GM19238 (cell line): Measurements from ENCODE around the gene LOC128125822.

Source experiments
- DNase-seq: peaks from one replicate; pipeline ENCODE4 v3.0.0; 2011; ENCODE audit warnings: low spot score; ENCODE audit not compliant: insufficient read length

LOC128125822 gene

DNA sequence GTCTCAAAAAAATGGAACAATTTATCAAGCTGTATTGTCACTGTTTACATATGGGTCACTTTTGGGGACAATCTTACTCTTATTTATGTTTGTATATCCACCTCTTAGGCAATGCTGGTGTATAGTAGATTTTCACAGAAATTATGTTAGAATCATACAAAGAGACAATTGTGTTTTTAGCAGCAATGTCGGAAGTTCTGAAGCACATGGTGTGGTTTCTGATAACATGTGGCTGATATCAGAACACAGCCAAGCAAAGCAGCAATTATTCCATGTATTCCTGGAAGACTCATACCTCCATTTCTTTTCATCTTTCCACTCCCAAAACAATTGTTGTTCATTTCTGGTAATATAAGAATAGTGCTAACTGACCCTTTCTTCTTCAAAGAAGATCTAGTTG lies 17.5 kb upstream of the LOC128125822 start:
- DNase-seq = no peak

DNA sequence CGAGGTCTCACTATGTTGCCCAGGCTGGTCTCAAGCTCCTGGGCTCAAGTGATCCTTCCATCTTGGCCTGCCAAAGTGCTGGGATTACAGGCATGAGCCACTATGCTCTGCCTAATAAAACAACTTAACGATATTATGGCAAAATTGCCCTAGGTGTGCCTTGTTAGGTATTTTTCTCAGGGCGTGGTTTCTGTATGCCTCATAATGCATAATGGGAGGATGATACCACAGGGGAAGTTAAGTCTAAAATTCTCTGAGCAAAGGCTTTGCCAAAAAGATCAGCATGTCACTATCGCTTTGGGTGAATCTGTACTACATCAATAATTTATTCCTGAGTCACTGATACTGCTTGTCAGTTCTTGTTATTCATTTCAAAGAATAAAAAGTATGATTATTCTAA lies 15.9 kb upstream of the LOC128125822 start:
- no peak for DNase-seq

DNA sequence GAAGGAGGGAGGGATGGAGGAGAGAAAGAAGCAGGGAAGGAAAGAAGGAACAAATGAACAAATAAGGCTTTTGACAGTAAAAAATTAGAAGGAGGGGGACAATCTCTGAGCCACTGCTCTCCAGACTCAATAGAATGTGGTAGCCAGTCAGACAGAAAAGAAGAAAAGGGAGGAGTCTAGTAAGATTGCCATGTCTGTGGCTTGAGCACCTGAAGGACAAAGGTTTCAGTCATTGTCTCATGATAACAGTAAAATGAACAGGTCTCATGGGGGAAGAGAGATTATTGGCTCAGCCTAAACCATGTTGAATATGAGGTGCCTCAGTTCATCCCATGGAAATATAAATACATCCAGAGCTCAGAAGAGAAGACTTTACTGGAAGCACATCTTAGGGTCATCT lies 14.0 kb upstream of the LOC128125822 start:
- no peak for DNase-seq

DNA sequence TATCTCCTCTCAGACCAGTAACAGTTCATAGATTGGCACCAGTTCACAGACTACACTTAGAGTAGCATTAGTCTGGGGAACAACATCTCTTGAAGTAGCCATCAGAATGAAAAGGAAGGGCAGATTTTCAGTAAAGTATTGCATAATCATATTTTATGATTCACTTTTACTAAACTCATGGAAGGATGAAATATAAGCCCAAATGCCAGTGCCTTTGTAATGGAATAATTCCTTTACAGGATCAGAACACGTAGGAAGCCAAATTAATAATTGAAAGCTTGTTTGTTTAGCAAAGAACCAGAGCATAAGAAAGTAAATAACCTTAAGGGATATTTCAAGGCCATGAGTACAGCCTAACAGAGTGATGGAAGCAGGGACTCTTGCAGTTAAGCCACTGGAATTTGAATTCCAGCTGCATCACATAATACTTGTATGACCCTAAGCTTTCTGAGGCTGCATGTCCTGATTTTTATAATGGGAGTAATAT lies 11.4 kb upstream of the LOC128125822 start:
- DNase-seq = no peak

DNA sequence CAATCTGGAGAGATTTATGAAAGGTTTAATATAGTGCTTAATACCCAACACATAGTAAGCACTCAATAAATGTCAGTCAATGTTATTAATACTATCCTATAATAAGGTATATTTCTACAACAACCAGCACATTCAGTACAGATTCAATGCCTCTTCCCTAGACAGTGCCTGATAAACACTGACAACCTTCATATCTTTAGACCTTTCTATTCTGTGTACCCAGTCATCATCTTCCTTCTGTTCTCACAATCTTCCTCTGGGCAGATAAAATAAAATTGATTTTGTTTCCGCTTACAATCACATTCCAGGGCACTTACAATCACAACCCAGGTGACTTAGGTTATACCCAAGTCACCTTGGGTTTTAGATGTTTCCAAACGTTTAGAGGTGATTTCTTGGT lies 11.0 kb upstream of the LOC128125822 start:
- DNase-seq = no peak

DNA sequence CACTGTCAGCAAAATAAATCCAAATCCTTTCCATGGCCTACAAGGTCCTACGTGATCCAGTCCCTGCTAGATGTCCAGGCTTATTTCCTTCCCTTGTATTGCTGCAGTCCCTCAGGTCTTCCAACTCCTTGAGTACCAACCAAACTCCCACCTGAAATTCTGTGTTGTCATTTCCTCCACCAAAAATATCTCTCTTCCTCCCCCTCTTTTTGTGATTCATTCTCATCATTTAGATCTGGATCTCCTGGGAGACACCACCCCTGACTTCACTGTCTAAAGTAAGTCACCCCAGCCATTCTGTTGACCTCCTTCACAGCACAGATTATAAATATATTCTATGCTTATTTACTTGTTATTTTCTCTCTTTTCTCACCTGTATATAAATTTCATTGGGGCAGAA lies 9.0 kb upstream of the LOC128125822 start:
- no peak for DNase-seq

DNA sequence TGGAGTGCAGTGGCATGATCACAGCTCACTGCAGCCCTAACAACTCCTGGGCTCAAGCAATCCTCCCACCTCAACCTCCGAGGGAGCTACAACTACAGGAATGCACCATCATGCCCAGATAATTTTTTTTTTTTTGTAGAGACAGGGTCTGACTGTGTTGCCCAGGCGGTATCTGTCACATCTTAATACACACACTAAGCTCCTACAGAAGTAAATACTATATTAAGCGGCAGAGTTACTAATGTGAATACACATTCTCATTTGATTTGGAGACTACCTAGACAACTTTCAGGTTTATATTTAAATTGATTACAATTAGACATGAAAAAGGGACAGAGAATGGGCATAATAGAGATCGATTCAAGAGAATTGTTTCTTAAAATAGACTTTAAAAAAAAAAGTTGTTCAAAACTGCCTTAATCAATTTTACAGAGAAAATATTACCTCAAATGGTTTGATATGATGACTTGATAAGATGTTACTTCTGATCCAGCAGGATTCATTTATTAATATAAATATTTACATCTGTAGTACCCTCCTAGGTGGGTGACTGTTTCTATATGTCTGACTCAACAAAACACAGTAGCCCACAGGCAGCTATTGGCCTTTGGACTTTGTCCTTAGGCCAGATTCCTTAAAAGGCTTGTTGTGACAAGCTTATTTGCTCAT lies 7.1 kb upstream of the LOC128125822 start:
- DNase-seq = no peak

DNA sequence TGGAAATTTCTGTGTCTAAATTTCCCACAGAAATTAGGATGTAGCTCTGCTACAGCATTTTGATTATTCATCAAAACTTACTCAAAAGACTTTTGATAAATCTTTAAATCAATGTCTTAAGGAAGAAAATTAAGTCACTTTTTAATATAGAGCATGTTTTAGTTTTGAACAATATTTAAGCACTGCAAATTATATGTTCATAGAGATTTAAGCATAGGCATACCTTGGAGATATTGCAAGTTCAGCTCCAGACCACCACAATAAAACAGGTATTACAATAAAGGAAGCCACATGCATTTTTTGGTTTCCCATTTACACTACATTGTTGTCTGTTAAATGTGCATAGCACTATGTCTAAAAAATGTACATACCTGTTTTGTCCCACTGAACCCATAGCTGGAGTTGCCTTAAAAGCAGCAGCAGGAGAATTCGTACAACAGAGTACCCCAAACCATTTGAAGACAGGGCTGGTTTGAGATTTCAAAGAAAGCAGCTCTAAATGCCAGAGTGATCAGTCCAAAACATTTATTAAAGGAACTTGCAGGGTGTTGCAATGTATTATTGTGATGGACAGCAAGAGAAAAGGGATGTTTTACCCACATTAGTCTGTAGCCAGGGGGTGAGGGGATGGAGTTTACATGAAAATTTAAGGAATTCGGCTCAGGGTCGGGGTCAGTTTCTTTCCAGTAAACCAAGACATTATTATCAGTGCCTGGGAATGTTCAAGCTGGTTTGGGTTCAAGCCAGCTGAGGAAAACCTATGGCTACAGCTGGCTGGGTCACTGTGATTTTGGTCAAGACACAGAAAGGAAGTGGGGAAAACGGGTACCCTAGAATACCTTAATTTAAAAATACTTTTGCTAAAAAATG lies 6.3 kb upstream of the LOC128125822 start:
- no peak for DNase-seq

DNA sequence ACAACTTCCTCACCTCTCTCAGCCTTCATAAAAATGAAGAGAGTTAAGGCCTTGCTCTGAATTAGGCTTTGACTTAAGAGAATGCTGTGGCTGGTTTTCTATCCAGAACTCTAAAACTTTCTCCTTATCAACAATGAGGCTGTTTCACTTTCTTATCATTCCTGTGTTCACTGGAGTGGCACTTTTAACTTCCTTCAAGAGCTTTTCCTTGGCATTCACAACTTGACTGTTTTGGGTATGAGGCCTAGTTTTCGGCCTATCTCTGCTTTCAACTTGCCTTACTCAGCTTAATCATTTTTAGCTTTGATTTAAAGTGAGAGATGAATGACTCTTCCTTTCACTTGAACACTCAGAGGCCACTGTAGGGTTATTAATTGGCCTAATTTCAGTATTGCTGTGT lies 4.3 kb upstream of the LOC128125822 start:
- no peak for DNase-seq

DNA sequence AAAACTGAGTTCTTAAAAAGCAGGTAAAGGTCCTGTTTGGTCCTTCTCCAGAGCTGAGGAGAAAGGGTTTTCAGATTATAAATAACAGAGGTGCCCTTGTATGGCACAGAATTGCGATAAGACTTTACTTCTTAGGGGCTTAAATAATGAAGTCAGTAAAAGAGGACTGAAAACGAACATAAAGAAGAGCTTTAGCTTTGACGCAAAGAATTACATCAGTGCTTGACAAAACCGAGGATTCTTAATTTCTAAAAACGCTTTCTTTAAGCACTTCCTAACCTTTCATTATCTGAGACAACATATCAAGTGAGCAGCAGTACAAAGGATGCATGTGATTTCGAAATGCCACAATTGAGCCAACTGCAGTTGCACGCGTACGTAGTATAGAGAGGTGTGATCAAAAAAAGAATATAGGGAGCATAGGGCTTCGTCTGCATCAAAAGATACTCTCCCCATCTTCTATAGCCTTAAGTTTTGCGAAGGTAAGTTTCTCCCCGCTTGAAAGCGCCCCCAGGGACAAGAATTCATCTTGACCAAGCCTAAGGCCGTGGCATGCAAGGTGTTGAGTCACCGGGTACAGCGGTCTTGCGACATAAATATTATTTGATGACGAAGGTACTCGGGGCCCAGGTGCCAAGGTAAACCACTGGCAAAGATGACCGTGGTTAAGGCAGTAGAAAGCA lies 778 bp upstream of the LOC128125822 start:
- DNase-seq = no peak

DNA sequence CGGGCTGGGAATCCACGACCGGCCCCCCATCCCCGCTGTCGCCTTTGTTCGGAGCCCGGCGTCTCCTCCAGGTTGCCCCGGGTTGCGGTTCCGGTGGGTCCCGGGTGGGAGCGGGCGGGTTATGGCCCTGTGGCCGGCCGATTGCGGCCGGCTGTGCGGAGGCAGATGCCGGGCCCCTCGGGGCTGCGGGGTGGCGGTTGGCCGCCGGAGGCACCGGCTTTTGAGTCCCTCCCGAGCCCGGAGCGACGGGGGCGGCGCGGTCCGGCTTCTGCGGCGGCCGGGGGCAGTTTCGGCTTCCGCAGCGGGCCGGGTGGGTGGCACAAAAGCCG lies 431 bp downstream of the LOC128125822 start:
- DNase-seq = peak; percentile 3

DNA sequence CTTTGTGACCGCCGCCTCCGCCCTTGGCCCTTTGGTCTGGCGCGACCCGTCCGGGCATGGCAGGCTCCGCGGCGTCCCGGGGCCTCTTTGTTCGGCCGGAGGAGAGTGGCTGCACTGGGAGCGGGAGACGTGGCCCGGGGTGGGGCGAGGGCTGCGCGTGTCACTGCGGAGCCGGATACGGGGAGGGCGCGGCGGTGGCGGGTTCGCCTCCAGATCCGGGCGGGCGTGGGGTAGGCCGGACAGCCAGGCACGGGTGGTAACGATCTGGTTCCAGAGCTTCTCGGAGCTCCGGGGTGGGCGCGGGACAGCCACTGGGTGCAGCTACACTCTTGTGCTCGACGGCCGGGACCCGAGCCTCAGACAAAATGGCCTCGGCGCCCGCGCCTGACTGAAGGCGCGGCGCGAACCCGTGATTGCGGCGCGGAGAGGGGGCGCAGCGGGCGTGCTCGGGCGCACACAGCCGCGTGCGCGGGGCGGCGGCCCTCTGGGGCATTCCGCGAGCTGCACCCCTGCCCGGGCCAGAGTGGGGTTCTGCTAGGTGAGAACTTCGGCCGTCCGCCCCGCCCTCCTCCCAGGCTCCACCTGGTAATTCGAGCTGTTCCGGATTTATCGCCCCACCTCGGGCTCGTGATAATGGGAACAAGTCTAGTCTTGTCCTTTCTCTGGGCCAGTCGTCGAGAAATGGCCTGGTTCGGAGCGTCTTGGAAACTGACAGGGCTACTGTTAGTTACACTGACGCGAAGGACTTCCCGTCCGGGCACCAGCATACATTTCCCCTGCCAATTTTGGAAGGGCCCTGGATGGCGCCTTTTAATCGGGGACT lies 1.0 kb downstream of the LOC128125822 start:
- peak; percentile 24 for DNase-seq

DNA sequence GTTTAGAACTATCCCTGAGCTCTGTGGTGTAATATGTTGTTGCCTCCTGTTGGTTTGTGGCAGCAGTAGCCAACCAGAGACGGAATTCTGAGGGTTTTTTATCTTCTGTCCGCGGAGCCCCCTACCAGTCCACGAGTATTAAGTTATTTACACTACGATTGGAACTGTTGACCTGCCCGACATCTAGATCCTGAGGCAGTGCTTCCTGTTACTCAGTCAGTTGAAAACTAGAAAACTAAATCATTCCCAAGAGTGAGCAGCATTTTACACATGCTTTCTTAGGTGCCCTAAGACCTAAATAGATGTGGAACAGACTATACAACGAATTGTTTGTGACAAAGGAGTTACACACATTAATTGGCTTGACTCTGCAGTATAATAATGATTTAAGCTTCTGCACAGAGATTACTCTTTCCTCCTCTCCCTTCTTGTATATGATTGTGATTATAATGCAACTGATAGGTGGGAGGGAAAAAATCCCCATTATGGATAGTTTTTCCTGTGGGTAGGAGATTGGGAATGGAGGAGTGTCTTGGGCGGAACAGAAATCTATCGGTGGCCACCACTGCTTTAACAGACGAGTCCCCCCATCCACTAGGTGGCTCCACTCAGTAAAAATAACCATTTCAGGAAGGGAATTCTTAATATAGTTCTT lies 1.7 kb downstream of the LOC128125822 start:
- DNase-seq = no peak

DNA sequence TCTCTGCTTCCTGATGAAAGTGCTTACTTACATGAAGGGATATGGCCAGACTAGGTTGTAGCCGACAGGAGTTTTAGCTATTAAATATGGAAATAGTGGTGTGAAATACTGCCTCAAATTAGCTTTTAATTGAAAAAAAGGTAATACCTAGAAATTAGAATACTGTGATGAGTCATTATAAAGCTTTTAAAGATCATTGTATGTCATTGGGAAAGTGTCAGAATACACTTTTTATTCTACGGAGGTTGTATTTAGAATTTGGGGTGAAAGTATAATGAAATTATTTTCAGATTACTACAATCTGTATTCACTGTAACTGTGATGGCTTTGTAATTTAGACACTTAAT lies 2.2 kb downstream of the LOC128125822 start:
- no peak for DNase-seq

DNA sequence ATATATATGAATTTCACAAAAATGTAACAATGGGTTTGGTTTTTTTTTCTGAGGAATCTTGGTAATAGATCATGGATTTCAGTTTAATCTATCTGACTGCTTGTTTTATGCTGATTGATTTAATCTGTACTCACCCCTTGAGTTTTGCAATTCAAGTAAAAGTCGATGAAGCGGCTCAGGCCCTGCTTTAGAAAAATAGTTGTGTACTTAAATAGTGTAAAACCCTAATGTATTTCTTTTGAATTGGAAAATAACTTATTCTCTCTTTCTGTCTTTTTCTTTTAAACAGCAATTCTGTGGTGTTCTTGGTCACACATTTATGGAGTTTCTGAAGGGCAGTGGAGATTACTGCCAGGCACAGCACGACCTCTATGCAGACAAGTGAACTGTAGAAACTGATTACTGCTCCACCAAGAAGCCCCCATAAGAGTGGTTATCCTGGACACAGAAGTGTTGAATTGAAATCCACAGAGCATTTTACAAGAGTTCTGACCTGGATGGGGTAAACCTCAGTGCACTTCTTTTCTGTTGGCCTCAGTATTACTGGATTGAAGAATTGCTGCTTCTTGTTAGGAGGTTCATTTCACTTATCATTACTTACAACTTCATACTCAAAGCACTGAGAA lies 4.0 kb downstream of the LOC128125822 start:
- no peak for DNase-seq

DNA sequence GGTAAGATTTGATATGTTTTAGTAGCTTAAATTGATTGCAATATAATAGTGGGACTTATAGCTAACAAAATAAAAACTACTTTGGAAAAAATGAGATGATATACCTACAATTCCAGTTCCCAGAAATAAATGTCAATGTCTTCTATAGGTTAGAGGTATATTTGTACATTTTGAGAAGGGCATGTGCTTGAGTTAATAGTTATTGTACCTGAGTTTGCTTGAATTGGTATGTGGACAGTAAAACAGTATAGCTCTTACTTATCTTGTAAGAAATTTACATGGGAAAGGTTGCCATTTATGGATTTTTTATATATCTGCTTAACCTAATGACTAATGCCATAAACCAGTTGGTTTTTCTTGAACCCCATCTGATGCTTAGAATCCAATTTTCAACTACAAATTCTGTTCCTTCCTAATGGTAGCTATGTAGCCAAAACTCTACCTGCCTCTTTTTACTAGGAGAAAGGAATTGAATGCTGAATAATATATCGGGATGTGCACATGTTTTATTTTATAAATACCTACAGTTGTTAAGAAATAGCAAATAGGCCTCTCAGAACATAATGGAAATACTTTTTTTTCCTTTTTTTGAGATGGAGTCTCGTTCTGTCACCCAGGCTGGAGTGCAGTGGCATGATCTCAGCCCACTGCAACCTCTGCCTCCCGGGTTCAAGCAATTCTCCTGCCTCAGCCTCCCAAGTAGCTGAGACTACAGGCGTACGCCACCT lies 4.9 kb downstream of the LOC128125822 start:
- DNase-seq = no peak

DNA sequence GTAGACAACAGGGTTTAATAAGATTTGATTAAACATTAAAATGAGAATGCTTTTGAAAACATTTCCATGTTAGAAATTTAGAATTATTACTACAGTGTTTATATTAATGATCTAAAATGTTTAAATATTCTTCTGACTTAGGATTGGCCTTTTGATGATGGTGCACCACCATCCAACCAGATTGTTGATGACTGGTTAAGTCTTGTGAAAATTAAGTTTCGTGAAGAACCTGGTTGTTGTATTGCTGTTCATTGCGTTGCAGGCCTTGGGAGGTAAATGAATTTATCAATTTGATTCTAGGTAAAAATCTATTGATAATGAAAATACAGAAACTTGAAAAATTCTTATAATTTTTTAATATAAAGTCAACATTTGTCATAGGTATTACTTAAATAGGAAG lies 6.5 kb downstream of the LOC128125822 start:
- no peak for DNase-seq

DNA sequence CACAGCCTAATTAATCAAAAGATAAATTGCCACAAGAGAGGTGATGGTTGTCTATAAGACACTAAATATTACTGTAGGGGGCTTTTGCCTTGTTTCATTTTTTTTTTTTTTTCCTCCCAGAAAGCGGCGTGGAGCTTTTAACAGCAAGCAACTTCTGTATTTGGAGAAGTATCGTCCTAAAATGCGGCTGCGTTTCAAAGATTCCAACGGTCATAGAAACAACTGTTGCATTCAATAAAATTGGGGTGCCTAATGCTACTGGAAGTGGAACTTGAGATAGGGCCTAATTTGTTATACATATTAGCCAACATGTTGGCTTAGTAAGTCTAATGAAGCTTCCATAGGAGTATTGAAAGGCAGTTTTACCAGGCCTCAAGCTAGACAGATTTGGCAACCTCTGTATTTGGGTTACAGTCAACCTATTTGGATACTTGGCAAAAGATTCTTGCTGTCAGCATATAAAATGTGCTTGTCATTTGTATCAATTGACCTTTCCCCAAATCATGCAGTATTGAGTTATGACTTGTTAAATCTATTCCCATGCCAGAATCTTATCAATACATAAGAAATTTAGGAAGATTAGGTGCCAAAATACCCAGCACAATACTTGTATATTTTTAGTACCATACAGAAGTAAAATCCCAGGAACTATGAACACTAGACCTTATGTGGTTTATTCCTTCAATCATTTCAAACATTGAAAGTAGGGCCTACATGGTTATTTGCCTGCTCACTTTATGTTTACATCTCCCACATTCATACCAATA lies 7.8 kb downstream of the LOC128125822 start:
- DNase-seq = no peak

DNA sequence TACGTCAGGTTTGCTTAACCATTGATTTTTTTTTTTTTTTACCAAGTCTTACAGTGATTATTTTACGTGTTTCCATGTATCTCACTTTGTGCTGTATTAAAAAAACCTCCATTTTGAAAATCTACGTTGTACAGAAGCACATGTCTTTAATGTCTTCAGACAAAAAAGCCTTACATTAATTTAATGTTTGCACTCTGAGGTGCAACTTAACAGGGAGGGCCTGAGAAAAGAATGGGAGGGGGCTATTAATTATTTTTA lies 8.4 kb downstream of the LOC128125822 start:
- no peak for DNase-seq
